ENCODE measurements around the gene NPRL2. TPM values are rescaled to one million over a fixed set of nuclear protein-coding genes. Genes with fewer than 3 reads are reported as not detected.

Gene NPRL2
- total RNA-seq, 2 donors from 2014 or later = 21.8 TPM

DNA sequence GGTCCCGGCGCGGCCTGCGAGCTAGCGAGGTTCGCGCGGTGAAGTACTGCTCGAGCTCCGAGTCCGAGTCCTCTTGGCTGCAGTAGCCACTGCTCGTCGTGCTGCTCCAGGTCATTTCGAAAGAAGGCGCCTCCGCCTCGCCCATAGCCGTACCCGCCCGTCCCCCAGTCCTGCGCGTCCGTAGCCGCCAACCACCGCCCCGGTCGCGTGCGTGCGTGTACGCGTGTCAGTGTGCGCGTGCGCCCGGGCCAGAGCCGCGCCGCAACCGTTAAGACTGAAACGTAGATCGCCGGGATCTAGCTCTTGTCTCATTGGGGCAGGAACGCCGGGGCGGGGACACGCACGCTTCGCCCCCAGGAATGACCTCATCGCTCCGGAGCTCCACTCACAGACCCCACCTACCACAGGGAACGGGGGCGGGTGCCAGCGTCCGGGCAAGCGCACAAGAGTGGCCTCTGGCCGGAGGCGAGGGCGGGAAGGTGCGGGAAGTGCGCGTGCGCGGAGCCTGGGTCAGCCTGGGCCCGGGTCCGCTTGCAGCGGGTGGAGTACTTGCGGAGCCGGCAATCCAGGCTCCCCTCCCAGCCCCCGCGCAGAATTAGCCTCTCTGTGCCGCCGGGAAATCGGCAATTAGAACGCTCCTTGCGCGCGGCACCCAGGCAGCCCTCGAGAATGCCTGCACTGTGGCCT lies 13.3 kb downstream of the NPRL2 start:
- H3K4me1 ChIP-seq (ENCODE audit: control insufficient read depth, insufficient read depth, low read length) = peaks cover 10% of the 10 kb centered on the region
- peak overlapping the region; percentile 67 for H3K27ac ChIP-seq (ENCODE audit: low read depth, low read length)
- H3K27ac Mint-ChIP-seq = peak overlapping the region; percentile 98
- peak overlapping the region; percentile 80 for H3K4me3 Mint-ChIP-seq
- H3K9ac ChIP-seq (ENCODE audit: extremely low read depth, low read length, poor library complexity, severe bottlenecking) = peak overlapping the region; percentile 64
- TF ChIP-seq, protein P1, sequence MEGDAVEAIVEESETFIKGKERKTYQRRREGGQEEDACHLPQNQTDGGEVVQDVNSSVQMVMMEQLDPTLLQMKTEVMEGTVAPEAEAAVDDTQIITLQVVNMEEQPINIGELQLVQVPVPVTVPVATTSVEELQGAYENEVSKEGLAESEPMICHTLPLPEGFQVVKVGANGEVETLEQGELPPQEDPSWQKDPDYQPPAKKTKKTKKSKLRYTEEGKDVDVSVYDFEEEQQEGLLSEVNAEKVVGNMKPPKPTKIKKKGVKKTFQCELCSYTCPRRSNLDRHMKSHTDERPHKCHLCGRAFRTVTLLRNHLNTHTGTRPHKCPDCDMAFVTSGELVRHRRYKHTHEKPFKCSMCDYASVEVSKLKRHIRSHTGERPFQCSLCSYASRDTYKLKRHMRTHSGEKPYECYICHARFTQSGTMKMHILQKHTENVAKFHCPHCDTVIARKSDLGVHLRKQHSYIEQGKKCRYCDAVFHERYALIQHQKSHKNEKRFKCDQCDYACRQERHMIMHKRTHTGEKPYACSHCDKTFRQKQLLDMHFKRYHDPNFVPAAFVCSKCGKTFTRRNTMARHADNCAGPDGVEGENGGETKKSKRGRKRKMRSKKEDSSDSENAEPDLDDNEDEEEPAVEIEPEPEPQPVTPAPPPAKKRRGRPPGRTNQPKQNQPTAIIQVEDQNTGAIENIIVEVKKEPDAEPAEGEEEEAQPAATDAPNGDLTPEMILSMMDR (conservative IDR thresholded peaks at IDR 0.05) = no peak
- no peaks in the 10 kb centered on the region for H3K9me3 ChIP-seq (ENCODE audit: control insufficient read depth, low read length)
- H3K4me1 Mint-ChIP-seq = peaks cover 10% of the 10 kb centered on the region
- peak; percentile 100 for DNase-seq
- peaks cover 6% of the 10 kb centered on the region for H3K36me3 Mint-ChIP-seq (ENCODE audit: low read depth)
- no peaks in the 10 kb centered on the region for H3K9me3 Mint-ChIP-seq
- peaks cover 41% of the 10 kb centered on the region for H3K27me3 Mint-ChIP-seq (ENCODE audit: insufficient read depth)
- peaks cover 10% of the 10 kb centered on the region for H3K36me3 ChIP-seq (ENCODE audit: control insufficient read depth, insufficient read depth, low read length)
- H3K27me3 ChIP-seq (ENCODE audit: control insufficient read depth, insufficient read depth, low read length, poor library complexity, severe bottlenecking) = peaks cover 43% of the 10 kb centered on the region
- peak overlapping the region; percentile 92 for H3K4me3 ChIP-seq (ENCODE audit: low read length)
- WGBS, 2 experiments (ENCODE audit: insufficient coverage in 1 of 2, insufficient read length in 1 of 2) = 0 to 1% methylated on average over 13 to 79 of the region's 79 CpGs

DNA sequence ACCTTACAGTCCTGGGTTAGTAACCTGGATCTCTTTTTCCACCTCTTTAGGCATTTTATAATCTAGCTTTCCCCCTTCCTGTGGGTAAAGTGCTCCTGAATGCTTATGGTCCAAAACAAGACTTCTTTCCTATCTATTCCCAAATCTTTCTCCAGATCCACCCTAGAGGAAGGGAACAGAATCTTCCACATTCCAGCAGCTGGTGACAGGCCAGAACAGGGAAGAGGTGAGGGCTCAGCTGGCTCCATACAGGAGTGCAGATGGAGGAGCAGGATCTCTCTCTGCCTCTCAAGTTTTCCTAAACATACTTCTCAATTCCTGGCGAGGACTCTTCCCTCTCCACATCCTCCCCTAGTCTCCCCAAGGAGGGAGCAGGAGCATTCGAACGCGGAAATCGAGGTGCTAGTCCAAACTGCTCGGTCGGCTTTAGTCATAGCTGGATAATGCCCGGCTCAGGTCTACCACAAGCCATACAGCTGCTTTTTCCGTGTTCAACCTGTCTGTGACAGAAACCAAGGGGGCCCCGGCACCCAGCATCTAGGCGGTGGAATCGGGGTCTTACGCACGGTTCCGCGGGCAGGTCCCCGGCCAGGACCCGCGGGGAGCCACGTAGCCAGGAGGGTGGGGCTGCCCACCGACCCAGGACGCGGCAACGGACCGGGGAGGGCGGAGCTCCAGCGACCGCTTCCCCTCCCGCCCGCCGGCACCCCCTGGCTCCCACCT lies 14.0 kb downstream of the NPRL2 start:
- no peak for DNase-seq
- Mint-ChIP-seq H3K36me3 (ENCODE audit: low read depth) (peaks cover 10% of the 10 kb centered on the region), H3K27ac (peak overlapping the region; percentile 98), H3K4me1 (peaks cover 10% of the 10 kb centered on the region), H3K27me3 (ENCODE audit: insufficient read depth) (peaks cover 34% of the 10 kb centered on the region), H3K9me3 (no peaks in the 10 kb centered on the region), H3K4me3 (peak overlapping the region; percentile 80)
- H3K9me3 ChIP-seq (ENCODE audit: control insufficient read depth, low read length) = no peaks in the 10 kb centered on the region
- WGBS, 2 experiments (ENCODE audit: insufficient coverage in 1 of 2, insufficient read length in 1 of 2) = 0% methylated on average over 15 to 31 of the region's 31 CpGs
- peaks cover 17% of the 10 kb centered on the region for H3K36me3 ChIP-seq (ENCODE audit: control insufficient read depth, insufficient read depth, low read length)
- H3K27me3 ChIP-seq (ENCODE audit: control insufficient read depth, insufficient read depth, low read length, poor library complexity, severe bottlenecking) = peaks cover 36% of the 10 kb centered on the region
- H3K27ac ChIP-seq (ENCODE audit: low read depth, low read length) = peak overlapping the region; percentile 67
- peak overlapping the region; percentile 64 for H3K9ac ChIP-seq (ENCODE audit: extremely low read depth, low read length, poor library complexity, severe bottlenecking)
- H3K4me1 ChIP-seq (ENCODE audit: control insufficient read depth, insufficient read depth, low read length) = peaks cover 10% of the 10 kb centered on the region
- peak overlapping the region; percentile 92 for H3K4me3 ChIP-seq (ENCODE audit: low read length)
- TF ChIP-seq, protein P1 (conservative IDR thresholded peaks at IDR 0.05) = peak; percentile 50

DNA sequence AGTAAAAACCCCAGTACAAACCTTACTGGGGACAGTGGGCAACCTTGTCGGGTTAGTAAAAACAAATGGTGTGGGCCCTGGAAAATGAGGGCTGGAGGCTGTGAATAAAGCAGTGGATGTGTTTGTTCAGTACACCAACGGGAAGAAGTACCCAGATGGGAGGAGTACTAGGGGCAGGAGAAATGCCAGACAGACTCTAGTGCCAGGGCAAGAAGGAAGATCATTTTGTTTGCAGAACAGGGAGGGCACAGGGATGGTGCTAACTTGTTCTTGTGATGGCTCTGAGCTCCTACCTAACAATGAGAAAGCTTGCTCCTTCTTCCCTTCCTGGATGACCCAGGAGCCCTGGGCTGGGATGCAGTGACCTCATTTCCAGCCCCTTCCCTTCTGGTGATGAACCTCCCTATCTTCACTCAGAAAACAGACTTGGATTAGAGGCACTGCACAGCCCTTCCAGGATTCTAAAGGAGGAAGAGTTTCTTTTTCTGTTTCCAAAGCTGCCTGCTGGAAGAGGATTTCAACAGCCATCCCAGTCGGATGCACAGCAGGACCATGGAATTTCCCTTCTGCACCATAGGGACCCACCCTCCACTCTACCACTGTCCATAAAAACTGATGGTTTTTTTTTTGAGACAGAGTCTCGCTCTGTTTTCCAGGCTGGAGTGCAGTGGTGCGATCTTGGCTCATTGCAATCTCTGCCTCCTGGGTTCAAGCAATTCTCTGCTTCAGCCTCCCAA lies 16.1 kb downstream of the NPRL2 start:
- Histone ChIP-seq H3K27me3 (ENCODE audit: control insufficient read depth, insufficient read depth, low read length, poor library complexity, severe bottlenecking) (peaks cover 15% of the 10 kb centered on the region), H3K27ac (ENCODE audit: low read depth, low read length) (no peak overlapping the region), H3K4me3 (ENCODE audit: low read length) (peak overlapping the region; percentile 3), H3K9ac (ENCODE audit: extremely low read depth, low read length, poor library complexity, severe bottlenecking) (no peak overlapping the region), H3K4me1 (ENCODE audit: control insufficient read depth, insufficient read depth, low read length) (peaks cover 10% of the 10 kb centered on the region), H3K9me3 (ENCODE audit: control insufficient read depth, low read length) (no peaks in the 10 kb centered on the region), H3K36me3 (ENCODE audit: control insufficient read depth, insufficient read depth, low read length) (peaks cover 38% of the 10 kb centered on the region)
- Mint-ChIP-seq H3K9me3 (no peaks in the 10 kb centered on the region), H3K36me3 (ENCODE audit: low read depth) (peaks cover 28% of the 10 kb centered on the region), H3K27ac (no peak overlapping the region), H3K27me3 (ENCODE audit: insufficient read depth) (peaks cover 15% of the 10 kb centered on the region), H3K4me1 (peaks cover 10% of the 10 kb centered on the region), H3K4me3 (no peak overlapping the region)
- 93 to 100% methylated on average over 5 of the region's 5 CpGs for WGBS, 2 experiments (ENCODE audit: insufficient coverage in 1 of 2, insufficient read length in 1 of 2)
- no peak for DNase-seq
- TF ChIP-seq, protein P1 (conservative IDR thresholded peaks at IDR 0.05) = no peak
